ENCODE results near the gene BCAR3. TPM values are rescaled to one million over a fixed set of nuclear protein-coding genes. Genes with fewer than 3 reads are reported as not detected.

The BCAR3 gene
- 10 to 100 TPM; 18.7 to 26.0 TPM for total RNA-seq
- polyA plus RNA-seq (ENCODE audit: insufficient read length in 6 of 6), result 10 to 100 TPM; 15.5 to 21.3 (median 18.0) TPM
- long read RNA-seq, donor 1, partial matches to known transcripts, result 5 of 8 reads
- long read RNA-seq, donor 1, other reads (novel, unspliced or antisense), result 0 of 8 reads
- long read RNA-seq, donor 2, partial matches to known transcripts, result 0 of 2 reads
- long read RNA-seq, donor 2, other reads (novel, unspliced or antisense), result 0 of 2 reads
- long read RNA-seq, donor 3, partial matches to known transcripts, result 0 of 3 reads
- long read RNA-seq, donor 3, other reads (novel, unspliced or antisense), result 0 of 3 reads
- long read RNA-seq, donor 4, partial matches to known transcripts, result 1 of 5 reads
- long read RNA-seq, donor 4, other reads (novel, unspliced or antisense), result 2 of 5 reads
- long read RNA-seq, donor 5, partial matches to known transcripts, result 0 of 4 reads
- long read RNA-seq, donor 5, other reads (novel, unspliced or antisense), result 0 of 4 reads
- long read RNA-seq, donor 6, result 0 reads
- long read RNA-seq, donor 7, partial matches to known transcripts, result 0 of 1 reads
- long read RNA-seq, donor 7, other reads (novel, unspliced or antisense), result 0 of 1 reads
- long read RNA-seq, donor 8, partial matches to known transcripts, result 0 of 3 reads
- long read RNA-seq, donor 8, other reads (novel, unspliced or antisense), result 0 of 3 reads
- long read RNA-seq, donor 9, result 0 reads
- long read RNA-seq, donor 10, partial matches to known transcripts, result 1 of 2 reads
- long read RNA-seq, donor 10, other reads (novel, unspliced or antisense), result 0 of 2 reads
- long read RNA-seq, donor 11, transcript BCAR3-201 (12 exons, 3,171 nt), result major isoform, 5 of 10 reads
- long read RNA-seq, donor 11, partial matches to known transcripts, result 5 of 10 reads
- long read RNA-seq, donor 11, other reads (novel, unspliced or antisense), result 0 of 10 reads
- long read RNA-seq, donor 12, partial matches to known transcripts, result 0 of 1 reads
- long read RNA-seq, donor 12, other reads (novel, unspliced or antisense), result 0 of 1 reads

GRCh38 chr1:93681101-93681988 is at the start of gene BCAR3:
TSS of gene BCAR3 (minus strand) at chr1:93681837. CDS start at chr1:93674930, 6,907 bp downstream.
- intact Hi-C loops (cut with DNase I), result no loop called here
- H3K4me3 ChIP-seq, result peak within 1 kb of the TSS; percentile 75 to 93
- no peaks in the 10 kb centered on the region for H3K9me3 ChIP-seq
- ATAC-seq (peak; percentile 86), DNase-seq (peak; percentile 54 to 91 (median 74))
- H3K27ac ChIP-seq, result peak within 1 kb of the TSS; percentile 89 to 94
- peak; percentile 10 to 25 for TF ChIP-seq CTCF (IDR thresholded peaks at IDR 0.05)
- H3K27me3 ChIP-seq, result peaks cover 0 to 33% of the 10 kb centered on the region in 2 donors
- H3K4me1 ChIP-seq, result peaks cover 6 to 18% of the 10 kb centered on the region in 2 donors
- no peaks in the 10 kb centered on the region for H3K36me3 ChIP-seq

- H3K27ac ChIP-seq, result no peak overlapping the region
- H3K4me3 ChIP-seq, result no peak overlapping the region
- ATAC-seq (peak; percentile 78), DNase-seq (no peak)
- no peaks in the 10 kb centered on the region for H3K9me3 ChIP-seq
- intact Hi-C loops (cut with DNase I), result no loop called here
- no peaks in the 10 kb centered on the region for H3K36me3 ChIP-seq
- no peaks in the 10 kb centered on the region for H3K4me1 ChIP-seq
- TF ChIP-seq CTCF (IDR thresholded peaks at IDR 0.05), result no peak
- H3K27me3 ChIP-seq, result no peaks in the 10 kb centered on the region
Observed at GRCh38 chr1:93730621-93731020, 49.0 kb upstream of the BCAR3 start.

- no peaks in the 10 kb centered on the region for H3K36me3 ChIP-seq
- no peak overlapping the region for H3K4me3 ChIP-seq
- intact Hi-C loops (cut with DNase I), result no loop called here
- DNase-seq (no peak), ATAC-seq (no peak)
- no peaks in the 10 kb centered on the region for H3K4me1 ChIP-seq
- H3K27ac ChIP-seq, result no peak overlapping the region
- no peaks in the 10 kb centered on the region for H3K27me3 ChIP-seq
- no peaks in the 10 kb centered on the region for H3K9me3 ChIP-seq
- TF ChIP-seq CTCF (IDR thresholded peaks at IDR 0.05), result no peak
Observed at GRCh38 chr1:93729906-93730305, 48.3 kb upstream of the BCAR3 start.

- ATAC-seq, result no peak
- no peak for DNase-seq
- Histone ChIP-seq H3K4me3 (no peak overlapping the region), H3K4me1 (no peaks in the 10 kb centered on the region), H3K27me3 (no peaks in the 10 kb centered on the region), H3K9me3 (no peaks in the 10 kb centered on the region), H3K36me3 (no peaks in the 10 kb centered on the region), H3K27ac (no peak overlapping the region)
- no peak for TF ChIP-seq CTCF (IDR thresholded peaks at IDR 0.05)
- intact Hi-C loops (cut with DNase I), result no loop called here
Observed at GRCh38 chr1:93729502-93729901, 47.9 kb upstream of the BCAR3 start.
